ENCODE results near the gene NFIB. TPM values are rescaled to one million over a fixed set of nuclear protein-coding genes. Genes with fewer than 3 reads are reported as not detected.
A peak's percentile ranks its signal among the peaks of the same experiment; 100 is the strongest.

NFIB gene
- total RNA-seq, 1 donor from 2014 or later = 0.30 TPM

DNA sequence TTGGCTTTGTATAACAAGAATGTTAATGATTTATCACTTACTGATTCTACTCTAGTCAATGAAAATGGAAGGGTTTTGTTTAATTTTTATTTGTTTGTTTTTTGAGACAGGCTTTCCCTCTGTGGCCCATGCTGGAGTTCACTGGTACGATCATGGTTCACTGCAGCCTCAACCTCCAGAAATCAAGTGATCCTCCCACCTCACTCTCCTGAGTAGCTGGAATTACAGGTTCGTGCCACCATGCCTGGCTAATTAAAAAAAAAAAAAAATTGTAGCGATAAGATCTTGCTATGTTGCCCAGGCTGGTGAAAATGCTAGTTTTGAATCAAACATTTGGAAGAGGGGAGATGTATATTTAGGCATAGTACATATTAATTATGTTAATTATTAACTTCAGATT is 209.4 kb downstream of the NFIB start:
- H4K20me1 ChIP-seq (ENCODE audit: low read depth) = no peaks in the 10 kb centered on the region
- Mint-ChIP-seq H3K4me3 (no peak overlapping the region), H3K9me3 (no peaks in the 10 kb centered on the region), H3K36me3 (no peaks in the 10 kb centered on the region), H3K27me3 (ENCODE audit: insufficient read depth, low read depth) (no peaks in the 10 kb centered on the region), H3K27ac (no peak overlapping the region), H3K4me1 (peaks cover 7% of the 10 kb centered on the region)
- H3K9me3 ChIP-seq (ENCODE audit: low read depth) = no peaks in the 10 kb centered on the region
- peaks cover 13% of the 10 kb centered on the region for H3K4me1 ChIP-seq
- no peak for DNase-seq (ENCODE audit: low spot score)
- no peaks in the 10 kb centered on the region for H3F3A ChIP-seq (ENCODE audit: low read depth)
- no peak overlapping the region for H3K4me3 ChIP-seq
- no peaks in the 10 kb centered on the region for H3K36me3 ChIP-seq
- H3K9ac ChIP-seq = no peak overlapping the region
- no peaks in the 10 kb centered on the region for H3K27me3 ChIP-seq
- no peak overlapping the region for H3K27ac ChIP-seq
- H3K79me2 ChIP-seq (ENCODE audit: low read depth) = no peaks in the 10 kb centered on the region
- H2AFZ ChIP-seq (replicated peaks) = no peak overlapping the region
- H3K4me2 ChIP-seq = no peak overlapping the region
- no peak for TF ChIP-seq EZH2 (IDR thresholded peaks at IDR 0.05)
- TF ChIP-seq, protein P1, sequence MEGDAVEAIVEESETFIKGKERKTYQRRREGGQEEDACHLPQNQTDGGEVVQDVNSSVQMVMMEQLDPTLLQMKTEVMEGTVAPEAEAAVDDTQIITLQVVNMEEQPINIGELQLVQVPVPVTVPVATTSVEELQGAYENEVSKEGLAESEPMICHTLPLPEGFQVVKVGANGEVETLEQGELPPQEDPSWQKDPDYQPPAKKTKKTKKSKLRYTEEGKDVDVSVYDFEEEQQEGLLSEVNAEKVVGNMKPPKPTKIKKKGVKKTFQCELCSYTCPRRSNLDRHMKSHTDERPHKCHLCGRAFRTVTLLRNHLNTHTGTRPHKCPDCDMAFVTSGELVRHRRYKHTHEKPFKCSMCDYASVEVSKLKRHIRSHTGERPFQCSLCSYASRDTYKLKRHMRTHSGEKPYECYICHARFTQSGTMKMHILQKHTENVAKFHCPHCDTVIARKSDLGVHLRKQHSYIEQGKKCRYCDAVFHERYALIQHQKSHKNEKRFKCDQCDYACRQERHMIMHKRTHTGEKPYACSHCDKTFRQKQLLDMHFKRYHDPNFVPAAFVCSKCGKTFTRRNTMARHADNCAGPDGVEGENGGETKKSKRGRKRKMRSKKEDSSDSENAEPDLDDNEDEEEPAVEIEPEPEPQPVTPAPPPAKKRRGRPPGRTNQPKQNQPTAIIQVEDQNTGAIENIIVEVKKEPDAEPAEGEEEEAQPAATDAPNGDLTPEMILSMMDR (IDR thresholded peaks at IDR 0.05) = no peak
- no peak for TF ChIP-seq EZH2phosphoT487 (IDR thresholded peaks at IDR 0.05)

DNA sequence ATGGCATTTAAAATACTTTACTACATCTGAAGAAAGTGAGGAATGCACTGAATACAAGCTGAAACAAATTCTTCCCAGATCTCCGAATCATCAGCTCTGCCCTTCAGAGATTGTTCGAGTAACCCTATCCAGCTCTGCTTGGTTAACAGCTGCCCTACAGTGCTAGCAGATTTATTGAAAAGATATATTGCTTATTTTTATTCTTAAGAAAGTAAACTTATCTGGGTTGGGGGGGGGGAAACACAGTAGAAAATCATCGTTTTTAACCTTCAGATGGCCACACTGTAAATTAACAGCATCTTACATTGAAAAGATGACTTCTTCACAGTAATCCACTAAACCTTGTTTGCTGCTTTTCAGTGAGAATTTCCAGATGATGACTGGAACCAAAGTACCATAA is 210.8 kb downstream of the NFIB start:
- Mint-ChIP-seq H3K4me3 (no peak overlapping the region), H3K4me1 (peaks cover 10% of the 10 kb centered on the region), H3K27me3 (ENCODE audit: insufficient read depth, low read depth) (no peaks in the 10 kb centered on the region), H3K27ac (no peak overlapping the region), H3K36me3 (no peaks in the 10 kb centered on the region), H3K9me3 (no peaks in the 10 kb centered on the region)
- no peaks in the 10 kb centered on the region for H3K9me3 ChIP-seq (ENCODE audit: low read depth)
- H3K4me1 ChIP-seq = peaks cover 12% of the 10 kb centered on the region
- no peaks in the 10 kb centered on the region for H3K27me3 ChIP-seq
- DNase-seq (ENCODE audit: low spot score) = no peak
- H3F3A ChIP-seq (ENCODE audit: low read depth) = no peaks in the 10 kb centered on the region
- H3K27ac ChIP-seq = no peak overlapping the region
- no peak overlapping the region for H3K4me2 ChIP-seq
- no peak for TF ChIP-seq EZH2 (IDR thresholded peaks at IDR 0.05)
- TF ChIP-seq, protein P1 (IDR thresholded peaks at IDR 0.05) = no peak
- TF ChIP-seq EZH2phosphoT487 (IDR thresholded peaks at IDR 0.05) = no peak
- H3K36me3 ChIP-seq = no peaks in the 10 kb centered on the region
- no peaks in the 10 kb centered on the region for H4K20me1 ChIP-seq (ENCODE audit: low read depth)
- peak overlapping the region; percentile 7 for H2AFZ ChIP-seq (replicated peaks)
- no peaks in the 10 kb centered on the region for H3K79me2 ChIP-seq (ENCODE audit: low read depth)
- H3K4me3 ChIP-seq = no peak overlapping the region
- no peak overlapping the region for H3K9ac ChIP-seq

DNA sequence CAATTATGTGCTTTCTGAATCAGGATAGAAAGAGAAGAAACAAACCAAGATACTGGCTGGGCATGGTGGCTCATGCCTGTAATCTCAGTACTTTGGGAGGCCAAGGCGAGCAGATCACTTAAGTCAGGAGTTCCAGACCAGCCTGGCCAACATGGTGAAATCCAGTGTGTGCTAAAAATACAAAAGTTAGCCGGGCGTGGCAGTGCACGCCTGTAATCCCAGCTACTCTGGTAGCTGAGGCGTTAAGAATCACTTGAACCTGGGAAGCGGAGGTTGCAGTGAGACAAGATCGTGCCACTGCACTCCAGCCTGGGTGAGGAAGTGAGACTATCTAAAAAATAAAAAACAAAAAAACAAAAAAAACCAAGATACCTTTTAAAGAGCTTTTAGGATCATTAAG is 214.2 kb downstream of the NFIB start:
- H3K27me3 Mint-ChIP-seq (ENCODE audit: insufficient read depth, low read depth) = peaks cover 3% of the 10 kb centered on the region
- TF ChIP-seq EZH2phosphoT487 (IDR thresholded peaks at IDR 0.05) (no peak), EZH2 (IDR thresholded peaks at IDR 0.05) (no peak)
- TF ChIP-seq, protein P1 (IDR thresholded peaks at IDR 0.05) = no peak
- H3K9me3 Mint-ChIP-seq = no peaks in the 10 kb centered on the region
- H4K20me1 ChIP-seq (ENCODE audit: low read depth) = no peaks in the 10 kb centered on the region
- peaks cover 23% of the 10 kb centered on the region for H3K4me1 Mint-ChIP-seq
- H2AFZ ChIP-seq (replicated peaks) = no peak overlapping the region
- DNase-seq (ENCODE audit: low spot score) = no peak
- H3K4me3 Mint-ChIP-seq = no peak overlapping the region
- H3K79me2 ChIP-seq (ENCODE audit: low read depth) = no peaks in the 10 kb centered on the region
- H3K27me3 ChIP-seq = no peaks in the 10 kb centered on the region
- H3K36me3 ChIP-seq = no peaks in the 10 kb centered on the region
- H3K4me3 ChIP-seq = no peak overlapping the region
- no peaks in the 10 kb centered on the region for H3F3A ChIP-seq (ENCODE audit: low read depth)
- H3K4me1 ChIP-seq = peaks cover 11% of the 10 kb centered on the region
- H3K27ac ChIP-seq = no peak overlapping the region
- no peak overlapping the region for H3K9ac ChIP-seq
- no peaks in the 10 kb centered on the region for H3K36me3 Mint-ChIP-seq
- no peak overlapping the region for H3K4me2 ChIP-seq
- H3K9me3 ChIP-seq (ENCODE audit: low read depth) = no peaks in the 10 kb centered on the region
- no peak overlapping the region for H3K27ac Mint-ChIP-seq
